ENCODE measurements around the gene TRPC5OS.

DNA sequence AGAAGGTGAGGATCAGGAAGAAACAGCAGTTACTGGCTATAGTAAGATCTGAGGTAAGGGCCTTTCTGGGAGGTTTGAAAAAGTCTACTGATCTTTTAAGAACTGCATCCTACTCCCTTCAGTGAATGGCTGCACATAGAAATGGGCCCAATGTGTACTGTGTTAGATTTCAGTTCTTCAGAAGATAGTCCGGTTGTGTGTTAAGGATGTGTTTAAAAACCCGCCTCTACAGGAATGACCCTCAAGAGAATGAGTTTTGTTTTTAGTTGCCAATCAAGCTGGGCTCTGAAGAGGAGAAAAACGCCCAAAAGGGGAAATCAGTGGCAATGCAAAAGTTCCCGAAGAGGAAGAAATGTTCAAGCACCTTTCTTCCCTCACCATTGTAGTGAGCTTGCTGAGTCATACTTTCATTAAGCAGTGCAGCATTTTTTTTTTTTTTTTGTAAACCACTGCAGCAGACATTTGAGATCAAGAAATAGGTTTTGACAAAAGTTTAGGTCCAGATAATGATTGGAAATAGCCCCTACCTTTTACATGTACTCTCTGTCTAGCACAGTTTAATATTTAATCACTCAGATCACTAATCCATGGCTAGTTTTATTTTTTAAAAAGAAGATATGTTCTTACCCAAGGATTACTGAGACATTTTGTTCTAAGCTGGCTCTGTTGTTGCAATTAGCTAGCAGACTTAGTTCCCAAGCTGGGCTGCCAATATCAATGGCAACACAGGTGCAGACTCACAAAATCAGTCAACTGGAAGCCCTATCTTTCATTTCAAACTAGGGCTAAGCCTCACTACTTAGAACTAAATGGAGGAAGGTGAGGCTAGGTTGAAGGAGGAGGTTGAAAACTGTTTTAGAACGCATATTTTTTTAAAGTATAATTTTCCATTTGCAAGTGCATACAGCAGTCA lies 7.0 kb upstream of the TRPC5OS start:
- TF ChIP-seq, protein P1, sequence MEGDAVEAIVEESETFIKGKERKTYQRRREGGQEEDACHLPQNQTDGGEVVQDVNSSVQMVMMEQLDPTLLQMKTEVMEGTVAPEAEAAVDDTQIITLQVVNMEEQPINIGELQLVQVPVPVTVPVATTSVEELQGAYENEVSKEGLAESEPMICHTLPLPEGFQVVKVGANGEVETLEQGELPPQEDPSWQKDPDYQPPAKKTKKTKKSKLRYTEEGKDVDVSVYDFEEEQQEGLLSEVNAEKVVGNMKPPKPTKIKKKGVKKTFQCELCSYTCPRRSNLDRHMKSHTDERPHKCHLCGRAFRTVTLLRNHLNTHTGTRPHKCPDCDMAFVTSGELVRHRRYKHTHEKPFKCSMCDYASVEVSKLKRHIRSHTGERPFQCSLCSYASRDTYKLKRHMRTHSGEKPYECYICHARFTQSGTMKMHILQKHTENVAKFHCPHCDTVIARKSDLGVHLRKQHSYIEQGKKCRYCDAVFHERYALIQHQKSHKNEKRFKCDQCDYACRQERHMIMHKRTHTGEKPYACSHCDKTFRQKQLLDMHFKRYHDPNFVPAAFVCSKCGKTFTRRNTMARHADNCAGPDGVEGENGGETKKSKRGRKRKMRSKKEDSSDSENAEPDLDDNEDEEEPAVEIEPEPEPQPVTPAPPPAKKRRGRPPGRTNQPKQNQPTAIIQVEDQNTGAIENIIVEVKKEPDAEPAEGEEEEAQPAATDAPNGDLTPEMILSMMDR (IDR thresholded peaks at IDR 0.05; ENCODE audit: borderline replicate concordance, extremely low read depth, low read length, poor library complexity, severe bottlenecking) = no peak
- no peak for TF ChIP-seq EZH2 (IDR thresholded peaks at IDR 0.05; ENCODE audit: borderline replicate concordance, low read depth, low read length, severe bottlenecking)

Data from DND-41 (cell line).